Fibroblast of the aortic adventitia (primary cell): ENCODE results near the gene MUC21. TPM values are rescaled to one million over a fixed set of nuclear protein-coding genes. Genes with fewer than 3 reads are reported as not detected.
A peak's percentile ranks its signal among the peaks of the same experiment; 100 is the strongest.

Source experiments
- DNase-seq: peaks from one replicate; pipeline ENCODE4 v3.0.0-alpha.2; 2010; ENCODE audit warnings: low read depth
- H3K4me3 ChIP-seq: 2 replicates; pipeline ENCODE4 v1.5.1; 2011; ENCODE audit warnings: low read depth, mild to moderate bottlenecking, control low read depth, low read length, moderate library complexity
- total RNA-seq: library from RNA; depleted of rRNA; stranded (reverse); fragments of >200 nt; gene quantifications from 2 replicates; pipeline ENCODE4 v1.2.3, GENCODE V29; 2012; ENCODE audit warnings: low replicate concordance
- TF ChIP-seq, protein P1 (sequence below): IDR thresholded peaks from 2 replicates; pipeline ENCODE4 v1.5.1; 2011; ENCODE audit warnings: mild to moderate bottlenecking, low read length, control low read depth, inconsistent platforms; ENCODE audit not compliant: insufficient read depth

MUC21 gene
- total RNA-seq, 1 donor, result not detected

DNA sequence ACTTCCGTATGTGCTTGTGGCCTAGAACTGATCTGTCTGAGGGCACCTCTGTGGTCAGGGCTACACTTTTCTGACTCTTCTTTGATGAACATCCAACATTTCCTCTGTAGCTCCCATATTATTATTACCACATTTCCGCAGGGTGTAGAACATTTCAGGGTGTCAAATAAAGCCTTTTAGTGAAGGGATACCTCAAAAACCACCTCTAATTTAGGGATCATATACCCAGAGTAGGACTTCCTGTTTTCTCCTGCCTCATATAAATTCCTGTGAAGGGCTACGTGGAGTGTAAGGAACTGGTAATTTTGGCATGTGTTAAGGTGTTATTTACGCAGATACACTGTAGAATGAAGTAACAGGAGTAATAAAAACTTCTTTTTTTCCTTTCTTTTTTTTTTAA, 21.3 kb downstream of the MUC21 start:
- no peak overlapping the region for H3K4me3 ChIP-seq
- no peak for DNase-seq
- TF ChIP-seq, protein P1, sequence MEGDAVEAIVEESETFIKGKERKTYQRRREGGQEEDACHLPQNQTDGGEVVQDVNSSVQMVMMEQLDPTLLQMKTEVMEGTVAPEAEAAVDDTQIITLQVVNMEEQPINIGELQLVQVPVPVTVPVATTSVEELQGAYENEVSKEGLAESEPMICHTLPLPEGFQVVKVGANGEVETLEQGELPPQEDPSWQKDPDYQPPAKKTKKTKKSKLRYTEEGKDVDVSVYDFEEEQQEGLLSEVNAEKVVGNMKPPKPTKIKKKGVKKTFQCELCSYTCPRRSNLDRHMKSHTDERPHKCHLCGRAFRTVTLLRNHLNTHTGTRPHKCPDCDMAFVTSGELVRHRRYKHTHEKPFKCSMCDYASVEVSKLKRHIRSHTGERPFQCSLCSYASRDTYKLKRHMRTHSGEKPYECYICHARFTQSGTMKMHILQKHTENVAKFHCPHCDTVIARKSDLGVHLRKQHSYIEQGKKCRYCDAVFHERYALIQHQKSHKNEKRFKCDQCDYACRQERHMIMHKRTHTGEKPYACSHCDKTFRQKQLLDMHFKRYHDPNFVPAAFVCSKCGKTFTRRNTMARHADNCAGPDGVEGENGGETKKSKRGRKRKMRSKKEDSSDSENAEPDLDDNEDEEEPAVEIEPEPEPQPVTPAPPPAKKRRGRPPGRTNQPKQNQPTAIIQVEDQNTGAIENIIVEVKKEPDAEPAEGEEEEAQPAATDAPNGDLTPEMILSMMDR, result no peak

DNA sequence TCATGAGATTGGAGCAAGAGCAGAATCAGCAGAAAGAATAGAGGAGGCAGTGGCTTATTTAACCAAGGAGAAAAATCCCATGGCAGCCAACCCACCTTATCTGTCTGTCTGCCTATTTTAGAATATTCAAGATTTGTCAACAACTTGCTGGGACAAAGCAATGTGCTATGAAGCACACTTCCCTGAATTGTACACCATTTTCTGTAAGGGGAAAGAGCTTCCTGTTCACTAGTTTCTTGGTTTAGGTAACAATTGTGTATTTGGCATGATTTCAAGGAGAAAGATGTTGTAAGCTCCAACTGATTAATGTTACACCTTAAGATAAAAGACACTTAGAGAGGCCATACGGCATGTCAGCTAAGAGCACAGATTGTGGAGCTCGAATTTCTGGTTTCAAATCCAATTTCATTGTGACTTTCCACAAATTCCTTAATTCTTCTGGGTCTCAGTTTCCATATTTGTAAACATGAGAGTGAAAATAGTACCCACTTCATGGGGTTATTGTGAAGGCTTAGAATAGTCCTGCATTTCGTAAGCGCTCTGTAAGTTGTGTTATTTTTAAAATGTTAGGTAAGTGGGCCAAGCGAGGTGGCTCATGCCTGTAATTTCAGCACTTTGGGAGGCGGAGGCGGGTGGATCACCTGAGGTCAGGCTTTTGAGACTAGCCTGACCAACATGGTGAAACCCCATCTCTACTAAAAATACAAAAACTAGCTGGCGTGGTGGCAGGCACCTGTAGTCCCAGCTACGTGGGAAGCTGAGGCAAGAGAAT, 21.9 kb downstream of the MUC21 start:
- H3K4me3 ChIP-seq, result no peak overlapping the region
- no peak for DNase-seq
- TF ChIP-seq, protein P1, result no peak

DNA sequence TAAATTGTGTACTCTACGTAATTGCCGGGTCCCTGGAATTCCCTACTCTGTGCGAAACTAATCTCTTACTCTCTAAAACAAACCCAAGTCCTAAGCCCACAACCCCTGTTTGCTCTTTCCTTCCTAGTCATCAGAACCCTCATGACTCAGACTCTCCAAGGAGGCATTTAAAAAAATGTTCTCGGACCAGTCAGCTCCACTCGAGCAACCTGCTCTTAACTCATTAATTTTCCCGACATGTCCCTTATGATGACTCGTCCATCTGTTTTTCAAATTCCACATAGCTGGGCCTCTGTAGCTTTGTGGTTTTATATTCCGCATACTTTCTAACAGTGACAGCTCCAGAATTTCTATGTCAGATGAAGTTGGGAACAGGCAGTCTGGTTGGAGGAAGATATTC, 24.2 kb downstream of the MUC21 start:
- H3K4me3 ChIP-seq, result no peak overlapping the region
- TF ChIP-seq, protein P1, result no peak
- DNase-seq, result peak; percentile 47

DNA sequence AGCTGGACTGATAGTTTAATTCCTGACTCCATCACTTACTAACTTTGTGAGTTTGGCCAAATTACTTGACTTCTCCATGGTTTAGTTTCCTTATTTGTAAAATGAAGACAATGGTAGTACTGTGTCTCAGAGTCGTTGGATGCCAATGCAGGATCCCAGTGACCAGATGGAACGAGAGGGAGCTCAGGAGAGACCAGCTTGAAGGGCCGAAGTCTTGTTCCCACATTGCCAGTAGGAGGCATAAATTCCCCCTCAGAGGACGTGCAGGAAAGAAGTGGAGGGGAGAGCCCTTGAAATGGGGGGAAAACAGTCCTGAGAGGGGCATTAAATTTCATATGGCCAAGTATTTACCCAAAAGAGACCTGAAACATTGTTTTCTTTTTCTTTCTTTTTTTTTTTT, 24.6 kb downstream of the MUC21 start:
- DNase-seq, result no peak
- TF ChIP-seq, protein P1, result no peak
- no peak overlapping the region for H3K4me3 ChIP-seq

DNA sequence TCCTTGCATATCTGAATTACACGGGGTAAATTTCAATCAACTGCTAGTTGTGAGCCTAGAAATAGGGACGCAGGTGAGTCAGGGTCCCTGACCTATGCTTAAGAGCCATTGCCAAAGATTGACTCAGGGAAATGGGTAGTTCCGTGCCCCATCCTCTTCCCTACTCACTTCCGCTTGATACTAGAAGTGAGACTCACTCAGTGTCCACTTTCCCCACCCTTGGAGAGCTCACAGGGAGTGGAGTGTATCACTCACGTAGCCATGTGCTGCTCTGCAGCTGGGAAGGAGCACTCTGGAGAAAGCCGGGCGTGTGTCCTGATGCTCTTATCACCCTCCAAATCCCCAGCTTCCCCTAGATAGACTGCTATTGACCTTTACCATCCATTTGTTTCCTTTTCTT, 26.2 kb downstream of the MUC21 start:
- no peak overlapping the region for H3K4me3 ChIP-seq
- TF ChIP-seq, protein P1, result no peak
- DNase-seq, result no peak

DNA sequence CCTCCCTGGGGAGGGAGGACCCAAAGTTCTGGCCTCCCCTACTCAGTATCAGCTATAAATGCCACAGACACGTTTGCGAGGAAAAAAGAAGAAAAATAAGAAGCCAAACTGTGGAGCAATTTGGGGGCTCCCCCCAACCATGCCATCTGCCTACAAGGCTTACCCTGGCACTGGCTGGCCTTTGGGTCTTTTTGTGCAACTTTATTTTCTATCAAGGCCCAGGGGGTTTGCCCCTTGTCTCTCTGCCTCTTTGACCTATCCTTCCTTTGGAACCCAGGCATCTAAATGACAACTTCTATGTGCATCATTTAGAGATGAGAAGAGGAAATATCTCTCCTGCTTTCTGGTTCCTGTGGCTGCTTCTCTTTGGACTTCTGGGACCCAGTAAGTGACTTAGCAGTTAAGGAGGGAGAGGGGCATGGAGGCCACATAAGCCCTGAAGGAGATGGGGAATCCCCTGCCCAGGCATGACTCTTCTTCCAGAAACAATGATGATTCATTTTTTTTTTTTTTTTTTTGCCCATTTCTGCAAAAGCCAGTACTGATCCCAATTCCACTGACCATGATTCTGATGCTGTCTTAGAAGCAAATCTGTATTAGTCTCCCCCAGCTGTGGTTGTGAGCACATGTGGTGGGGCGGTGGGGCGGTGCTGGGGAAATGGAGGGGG, 27.0 kb downstream of the MUC21 start, which contains the start of gene MUC22:
Gene MUC22 (plus strand): TSS at position 82 of the 668 bp plus-strand sequence. CDS start 233 bp downstream, at position 315.
- TF ChIP-seq, protein P1, result no peak
- DNase-seq, result peak; percentile 39
- H3K4me3 ChIP-seq, result no peak within 1 kb of the TSS
